GM06990 (cell line): ENCODE results near the gene RANGAP1.

ENCODE experiments used
- DNase-seq: peaks from one replicate; pipeline ENCODE4 v3.0.0-alpha.2; 2011; ENCODE audit not compliant: insufficient read length; ENCODE audit errors: extremely low read depth
- H3K27me3 ChIP-seq: replicated peaks from 2 replicates; pipeline ENCODE4 v1.6.0; 2011; ENCODE audit warnings: low read length; ENCODE audit not compliant: control insufficient read depth, insufficient read depth
- H3K36me3 ChIP-seq: 2 replicates; pipeline ENCODE4 v1.5.1; 2011; ENCODE audit warnings: low read length; ENCODE audit not compliant: control insufficient read depth, insufficient read depth
- H3K4me3 ChIP-seq: replicated peaks from 2 replicates; pipeline ENCODE4 v1.5.1; 2011; ENCODE audit warnings: low read depth, mild to moderate bottlenecking, control low read depth, low read length
- CTCF ChIP-seq: IDR thresholded peaks from 2 replicates; pipeline ENCODE4 v1.5.1; 2011; ENCODE audit warnings: low read length, control low read depth, mild to moderate bottlenecking, inconsistent platforms; ENCODE audit not compliant: insufficient read depth, poor library complexity, severe bottlenecking

Gene RANGAP1

DNA sequence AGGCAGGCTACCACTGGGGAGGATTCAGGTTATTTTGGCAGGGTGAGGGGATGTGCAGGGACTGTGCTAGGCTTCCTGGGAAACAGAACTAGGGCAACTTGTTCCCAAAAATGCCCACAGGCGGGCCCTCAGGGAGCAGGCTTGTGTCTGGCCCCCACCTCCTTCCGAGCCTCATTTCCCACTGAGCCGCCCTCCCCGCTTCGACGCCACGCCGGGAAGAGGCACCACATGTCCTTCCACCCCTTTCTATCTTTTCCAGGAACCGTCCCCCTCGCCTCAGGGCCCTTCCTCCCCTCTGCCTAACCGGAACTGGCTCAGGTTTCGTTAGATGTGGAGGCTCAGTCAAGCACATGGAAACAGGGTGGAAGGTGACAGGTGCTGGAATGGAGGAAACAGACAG, 35.9 kb downstream of the RANGAP1 start:
- Histone ChIP-seq H3K4me3 (no peak overlapping the region), H3K36me3 (peaks cover 59% of the 10 kb centered on the region), H3K27me3 (no peaks in the 10 kb centered on the region)
- TF ChIP-seq CTCF: no peak
- no peak for DNase-seq

- DNase-seq: no peak
- peaks cover 61% of the 10 kb centered on the region for H3K36me3 ChIP-seq
Observed at GRCh38 chr22:41249442-41249841, 36.5 kb downstream of the RANGAP1 start.

DNA sequence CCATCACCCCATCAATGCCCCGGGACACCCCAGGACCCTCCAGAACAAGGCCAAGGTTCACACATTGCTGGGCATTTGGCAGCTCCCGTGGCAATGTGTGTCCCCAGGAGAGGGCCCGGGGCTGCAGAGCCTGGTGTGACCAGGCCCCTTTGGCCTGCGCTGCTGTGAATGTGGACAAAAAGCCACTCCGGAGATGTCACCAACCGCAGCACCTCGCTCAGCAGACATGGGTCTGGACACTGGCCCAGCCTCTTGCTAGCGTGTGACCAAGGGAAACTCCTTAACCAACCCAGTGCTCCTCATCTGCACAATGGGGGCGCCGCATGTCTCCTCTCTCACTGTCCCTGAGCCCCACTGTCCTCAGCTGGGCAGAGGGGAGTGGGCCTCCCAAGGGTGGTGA, 37.2 kb downstream of the RANGAP1 start:
- Histone ChIP-seq H3K4me3 (no peak overlapping the region), H3K27me3 (no peaks in the 10 kb centered on the region), H3K36me3 (peaks cover 58% of the 10 kb centered on the region)
- TF ChIP-seq CTCF: no peak
- no peak for DNase-seq

More at GRCh38 chr22:41249442-41249841, 36.5 kb downstream of the RANGAP1 start:
- Histone ChIP-seq H3K4me3 (no peak overlapping the region), H3K27me3 (no peaks in the 10 kb centered on the region)
- TF ChIP-seq CTCF: no peak

GRCh38 chr22:41248314-41248713, 37.7 kb downstream of the RANGAP1 start:
- TF ChIP-seq CTCF: no peak
- Histone ChIP-seq H3K4me3 (no peak overlapping the region), H3K27me3 (no peaks in the 10 kb centered on the region), H3K36me3 (peaks cover 57% of the 10 kb centered on the region)
- DNase-seq: no peak

GRCh38 chr22:41247703-41248102, 38.3 kb downstream of the RANGAP1 start:
- H3K4me3 ChIP-seq: no peak overlapping the region
- H3K36me3 ChIP-seq: peaks cover 52% of the 10 kb centered on the region
- no peak for TF ChIP-seq CTCF
- H3K27me3 ChIP-seq: no peaks in the 10 kb centered on the region
- DNase-seq: no peak

GRCh38 chr22:41245917-41246499, 40.0 kb downstream of the RANGAP1 start:
- H3K27me3 ChIP-seq: no peaks in the 10 kb centered on the region
- H3K36me3 ChIP-seq: peaks cover 47% of the 10 kb centered on the region
- no peak for DNase-seq
- no peak overlapping the region for H3K4me3 ChIP-seq
- no peak for TF ChIP-seq CTCF
